MM.1S (cell line): ENCODE results near the gene HMHB1.

Source experiments
- CTCF ChIP-seq: fragments of 300-600 bp; sonication (generic); IDR thresholded peaks from 2 replicates; pipeline ENCODE4 v1.5.1; 2016; ENCODE audit warnings: antibody characterized with exemption, low read length, mixed read lengths
- EZH2 ChIP-seq: fragments of 300-600 bp; sonication (generic); optimal IDR thresholded peaks from 2 replicates; pipeline ENCODE3; 2017; ENCODE audit warnings: low read depth, mild to moderate bottlenecking, antibody characterized with exemption, low read length, mixed read lengths

GRCh38 chr5:143828710-143829109 is 16.7 kb downstream of the HMHB1 start:
- TF ChIP-seq CTCF (no peak), EZH2 (no peak)
